ENCODE measurements around the gene FCN3. TPM values are rescaled to one million over a fixed set of nuclear protein-coding genes. Genes with fewer than 3 reads are reported as not detected.
A peak's percentile ranks its signal among the peaks of the same experiment; 100 is the strongest.

The FCN3 gene
- total and polyA plus RNA-seq, 9 of the 15 experiments (the other 6 are each of a cell fraction or from before 2014, with no cell fraction given) = 0.49 TPM; not detected in 8

GRCh38 chr1:27388337-27389005, 13.8 kb upstream of the FCN3 start:
- ATAC-seq = peak; percentile 36
- peak; percentile 97 for FAIRE-seq
- intact Hi-C loops (cut with micrococcal nuclease) = loop anchor here (1.0 to 5.0 kb wide), 2 partner anchors 87 to 286 kb away; no protein-coding TSS in a partner anchor
- H2AFZ ChIP-seq (ENCODE audit: low read depth, low read length) = no peak overlapping the region
- H3K9me3 ChIP-seq (replicated peaks; ENCODE audit: control insufficient read depth, insufficient read depth, low read depth, low read length) = no peaks in the 10 kb centered on the region
- H3K4me2 ChIP-seq (ENCODE audit: insufficient read depth, low read length) = no peak overlapping the region
- no peaks in the 10 kb centered on the region for H3K36me3 ChIP-seq (ENCODE audit: control insufficient read depth, insufficient read depth, low read length)
- no peaks in the 10 kb centered on the region for H3K27me3 ChIP-seq (ENCODE audit: control insufficient read depth in 2 of 2, insufficient read depth in 2 of 2, low read length in 2 of 2)
- H3K9me1 ChIP-seq (ENCODE audit: control insufficient read depth, insufficient read depth, low read length) = no peaks in the 10 kb centered on the region
- CTCF ChIA-PET (ENCODE audit: low intra/inter-chr PET ratio) = interaction anchor here (0.7 to 2.9 kb wide), 8 partner anchors 29 to 344 kb away, joined by 3 to 33 read pairs (median 8); no protein-coding TSS in a partner anchor
- DNase-seq (ENCODE audit: extremely low read depth in 1 of 4, low spot score in 3 of 4) = peak; percentile 66 to 84 (median 74)
- no peak overlapping the region; a peak in 1 of 4 replicates for H3K9ac ChIP-seq (ENCODE audit: insufficient read depth in 1 of 2, low read depth in 2 of 2, low read length in 2 of 2)
- in situ Hi-C loops (cut with MboI) = loop anchor here (5.0 kb wide), 1 partner anchor 86 kb away; no protein-coding TSS in a partner anchor
- H3K4me1 ChIP-seq (replicated peaks in 1 of 2; ENCODE audit: control insufficient read depth in 2 of 2, insufficient read depth in 2 of 2, low read length in 2 of 2) = peaks cover 12 to 30% of the 10 kb centered on the region in 2 experiments
- H3K4me3 ChIP-seq = no peak overlapping the region
- H3K27ac ChIP-seq (ENCODE audit: extremely low read depth, low read depth, low read length) = no peak overlapping the region
- 33% methylated on average over 5 of the region's 5 CpGs for WGBS (ENCODE audit: insufficient coverage, low coverage, missing lambda C conversion rate)
- no peaks in the 10 kb centered on the region for H4K20me1 ChIP-seq (replicated peaks; ENCODE audit: control insufficient read depth, insufficient read depth, low read length)
- POLR2A ChIA-PET = interaction anchor here (0.6 to 1.4 kb wide), 2 partner anchors 9 to 244 kb away, joined by 4 read pairs; no protein-coding TSS in a partner anchor
- BruUV-seq (replicated peaks) = no TSS peak
- peaks cover 10% of the 10 kb centered on the region for H3K79me2 ChIP-seq (ENCODE audit: control insufficient read depth, insufficient read depth, low read length)
- no peak for TF ChIP-seq FOXK2 (conservative IDR thresholded peaks at IDR 0.05 in 1 of 2, IDR thresholded peaks at IDR 0.05 in 1 of 2; ENCODE audit: low read depth in 2 of 2)
- no peak for TF ChIP-seq VEZF1 (CRISPR knock-in tag; IDR thresholded peaks at IDR 0.05)
- TF ChIP-seq CTBP1 (IDR thresholded peaks at IDR 0.05; ENCODE audit: borderline replicate concordance) = peak; percentile 53
- no peak for TF ChIP-seq TSC22D4 (tag; IDR thresholded peaks at IDR 0.05)
- TF ChIP-seq SRSF7 (optimal IDR thresholded peaks at IDR 0.05; ENCODE audit: low read depth, low read length) = no peak
- TF ChIP-seq TEAD1 (CRISPR knock-in tag; IDR thresholded peaks at IDR 0.05) = no peak
- TF ChIP-seq NCOR1 (IDR thresholded peaks at IDR 0.05) = no peak
- no peak for TF ChIP-seq ZNF41 (CRISPR knock-in tag; conservative IDR thresholded peaks at IDR 0.05)
- no peak for TF ChIP-seq PRMT5 (CRISPR knock-in tag; IDR thresholded peaks at IDR 0.05)
- TF ChIP-seq ELK3 (CRISPR knock-in tag; IDR thresholded peaks at IDR 0.05) = no peak
- no peak for TF ChIP-seq GATAD2B (IDR thresholded peaks at IDR 0.05; ENCODE audit: borderline replicate concordance)
- TF ChIP-seq TAF7 (tag; IDR thresholded peaks at IDR 0.05) = no peak; the same call in 1 of the 2 replicates
- TF ChIP-seq MECOM (CRISPR knock-in tag; IDR thresholded peaks at IDR 0.05) = 0 out of 2 replicates have a peak, but pooled peaks have one; percentile 42
- no peak for TF ChIP-seq POLR2AphosphoS5 (IDR thresholded peaks at IDR 0.05; ENCODE audit: control insufficient read depth, insufficient read depth, low read depth, low read length)
- no peak for TF ChIP-seq ZNF23 (CRISPR knock-in tag; IDR thresholded peaks at IDR 0.05)
- TF ChIP-seq ZNF586 (CRISPR knock-in tag; conservative IDR thresholded peaks at IDR 0.05) = no peak
- TF ChIP-seq TCF7L2 (IDR thresholded peaks at IDR 0.05; ENCODE audit: low read depth, low read length) = no peak
- TF ChIP-seq FOXA1 (IDR thresholded peaks at IDR 0.05; ENCODE audit: borderline replicate concordance) = no peak
- TF ChIP-seq ETS2 (tag; IDR thresholded peaks at IDR 0.05; ENCODE audit: borderline replicate concordance, poor library complexity, severe bottlenecking) = no peak
- peak; percentile 79 to 95 for TF ChIP-seq RAD21 (CRISPR knock-in tag; conservative IDR thresholded peaks at IDR 0.05 in 1 of 2, IDR thresholded peaks at IDR 0.05 in 1 of 2)
